GM12878 (cell line): ENCODE measurements around the gene COX6B1. TPM values are rescaled to one million over a fixed set of nuclear protein-coding genes. Genes with fewer than 3 reads are reported as not detected.

ENCODE experiments used
- ATF7 ChIP-seq: fragments of 450-650 bp; IDR thresholded peaks from 2 replicates; pipeline ENCODE4 v1.6.1; 2016; ENCODE audit warnings: low read depth, mild to moderate bottlenecking
- CHD1 ChIP-seq: IDR thresholded peaks from 2 replicates; pipeline ENCODE4 v1.6.1; 2012; ENCODE audit warnings: low read depth, low read length, improper control_type of control experiment
- KAT2A ChIP-seq: conservative IDR thresholded peaks from 2 replicates; pipeline ENCODE4 v1.6.1; 2011; ENCODE audit warnings: low read depth, low read length; ENCODE audit not compliant: control insufficient read depth
- KLF5 ChIP-seq: fragments of 450-650 bp; IDR thresholded peaks from 2 replicates; pipeline ENCODE4 v1.6.1; 2014; ENCODE audit warnings: mild to moderate bottlenecking; ENCODE audit not compliant: partially characterized antibody
- MEF2A ChIP-seq: IDR thresholded peaks from 2 replicates; pipeline ENCODE4 v1.6.1; 2011; ENCODE audit warnings: low read depth, mild to moderate bottlenecking, low read length, moderate library complexity; ENCODE audit not compliant: insufficient read depth
- PML ChIP-seq: IDR thresholded peaks from 2 replicates; pipeline ENCODE4 v1.6.1; 2012; ENCODE audit warnings: low read length, inconsistent platforms
- POLR2AphosphoS2 ChIP-seq: IDR thresholded peaks from 2 replicates; pipeline ENCODE4 v1.6.1; 2011; ENCODE audit warnings: low read depth, mild to moderate bottlenecking, low read length, improper control_type of control experiment, moderate library complexity
- POU2F2 ChIP-seq: IDR thresholded peaks from 3 replicates; pipeline ENCODE4 v1.6.1; 2011; ENCODE audit warnings: low read depth, mild to moderate bottlenecking, low read length, borderline replicate concordance
- RAD51 ChIP-seq: fragments of 450-650 bp; IDR thresholded peaks from 2 replicates; pipeline ENCODE4 v1.6.1; 2016; ENCODE audit warnings: moderate library complexity, mild to moderate bottlenecking, inconsistent platforms
- RUNX3 ChIP-seq: IDR thresholded peaks from 2 replicates; pipeline ENCODE4 v1.6.1; 2012; ENCODE audit warnings: low read length, inconsistent platforms
- SP1 ChIP-seq: IDR thresholded peaks from one replicate; pipeline ENCODE4 v1.6.1; 2011; ENCODE audit warnings: low read depth, low read length
- SPI1 ChIP-seq: IDR thresholded peaks from 2 replicates; pipeline ENCODE4 v1.6.1; 2011; ENCODE audit warnings: low read depth, mild to moderate bottlenecking, low read length, moderate library complexity, borderline replicate concordance; ENCODE audit not compliant: insufficient read depth
- SREBF2 ChIP-seq: IDR thresholded peaks from 2 replicates; pipeline ENCODE4 v1.6.1; 2012; ENCODE audit warnings: mild to moderate bottlenecking, low read length
- SRF ChIP-seq, 2 experiments: IDR thresholded peaks; 2 replicates each; pipeline ENCODE4 v1.6.1; 2011; ENCODE audit warnings: low read depth in 2 of 2, low read length in 2 of 2, mild to moderate bottlenecking in 1 of 2, moderate library complexity in 1 of 2
- ZBTB11 ChIP-seq: fragments of 450-650 bp; formaldehyde crosslinking; IDR thresholded peaks from 2 replicates; pipeline ENCODE4 v1.5.0; 2022; ENCODE audit warnings: mild to moderate bottlenecking, missing genetic modification characterization
- ZBTB40 ChIP-seq: fragments of 450-650 bp; IDR thresholded peaks from 2 replicates; pipeline ENCODE4 v1.6.1; 2016; ENCODE audit warnings: mild to moderate bottlenecking, moderate library complexity, borderline replicate concordance
- ZNF592 ChIP-seq: fragments of 450-650 bp; IDR thresholded peaks from 2 replicates; pipeline ENCODE4 v1.6.1; 2017; ENCODE audit warnings: mild to moderate bottlenecking, moderate library complexity
- polyA plus RNA-seq, 11 experiments: library from polyadenylated mRNA; depleted of rRNA in 4 of 11; unstranded in 6 of 11; stranded (reverse) in 5 of 11; fragments of >200 nt; fragmentation: Nextera tagmentation in 4 of 11; fragmentation: Illumina TruSeq in 1 of 11; extraction: Ambion mirVana in 4 of 11; extraction: Trizol in 1 of 11; gene quantifications; 1 replicate in 1 of 11; 2 replicates in 10 of 11; pipeline versions ENCODE4 v1.2.1 to v1.2.3, GENCODE V29; 2011 to 2016; ENCODE audit warnings: inconsistent platforms in 2 of 11, missing spikeins in 2 of 11, low read depth in 1 of 11
- total RNA-seq, 4 experiments: library from RNA; depleted of rRNA in 3 of 4; stranded (reverse); fragments of >200 nt in 3 of 4; fragmentation: Illumina TruSeq in 1 of 4; extraction: Trizol in 1 of 4; gene quantifications; 2 replicates each; pipeline versions ENCODE4 v1.2.1 to v1.2.3, GENCODE V29; 2013 to 2021

COX6B1 gene
- total and polyA plus RNA-seq, 10 of the 15 experiments (the other 5 are each of a cell fraction or from before 2014, with no cell fraction given): 500 to 1,700 (median 862) TPM

DNA sequence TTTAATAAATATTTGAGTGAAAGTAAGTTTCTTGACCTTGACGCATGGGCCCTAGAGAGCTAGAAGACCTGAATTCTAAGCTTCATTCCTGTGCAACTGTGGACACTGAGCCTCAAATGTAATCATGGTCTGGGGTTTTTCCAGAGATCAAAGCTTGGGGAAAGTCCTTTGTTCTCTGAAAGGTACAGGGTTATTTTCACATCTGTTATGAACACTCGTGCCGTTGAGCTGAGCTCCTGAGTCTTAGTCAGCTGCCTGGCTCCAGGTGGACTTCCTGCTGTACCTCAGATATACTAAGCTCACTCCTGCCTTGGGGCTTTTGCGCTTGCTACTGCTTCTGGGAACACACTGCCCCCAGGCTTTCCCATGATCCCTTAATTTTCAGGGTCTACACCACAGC lies 48.7 kb downstream of the COX6B1 start (continued):
- no peak for TF ChIP-seq ZBTB11 (CRISPR knock-in tag)
- 0 out of 2 replicates have a peak, but pooled peaks have one; percentile 41 for TF ChIP-seq RAD51
- TF ChIP-seq MEF2A: no peak
- no peak for TF ChIP-seq ZBTB40
- no peak for TF ChIP-seq POLR2AphosphoS2
- TF ChIP-seq CHD1: no peak
- TF ChIP-seq ZNF592: peak; percentile 27; the same call in 1 of the 2 replicates
- TF ChIP-seq SP1: no peak
- no peak for TF ChIP-seq SRF (IDR thresholded peaks at IDR 0.05; ENCODE audit: low read depth in 2 of 2, low read length in 2 of 2)
- TF ChIP-seq KLF5: no peak
- TF ChIP-seq POU2F2: no peak
- TF ChIP-seq RUNX3: peak; percentile 71; the same call in 1 of the 2 replicates
- TF ChIP-seq KAT2A: no peak
- TF ChIP-seq SPI1: no peak
- TF ChIP-seq SREBF2: no peak
- TF ChIP-seq PML: no peak
- peak; percentile 45; the same call in 1 of the 2 replicates for TF ChIP-seq ATF7
